Thyroid gland (tissue), 4 donors: ENCODE data around the gene EID1. TPM values are rescaled to one million over a fixed set of nuclear protein-coding genes. Genes with fewer than 3 reads are reported as not detected.

Experiments
- DNase-seq, 2 donors: peaks; one replicate each; pipeline ENCODE4 v3.0.0-alpha.2; 2019
- H3K27ac ChIP-seq, 3 donors: fragments of 200-600 bp; sonication (generic); 1 replicate in 2 of 3; 2 replicates in 1 of 3; pipeline ENCODE4 v1.5.1; 2016 to 2019; ENCODE audit warnings: mild to moderate bottlenecking in 1 of 3, moderate library complexity in 1 of 3
- H3K27me3 ChIP-seq: fragments of 200-600 bp; sonication (generic); one replicate; pipeline ENCODE4 v1.5.1; 2019
- H3K36me3 ChIP-seq, 2 donors: fragments of 200-600 bp; sonication (generic); one replicate each; pipeline ENCODE4 v1.5.1; 2016 to 2019
- H3K4me1 ChIP-seq, 2 donors: fragments of 200-600 bp; sonication (generic); one replicate each; pipeline ENCODE4 v1.5.1; 2017 to 2019
- H3K4me3 ChIP-seq, 3 donors: fragments of 200-600 bp; sonication (generic); replicated peaks in 1 of 3; 1 replicate in 2 of 3; 2 replicates in 1 of 3; pipeline ENCODE4 v1.5.1; 2016; ENCODE audit warnings: mild to moderate bottlenecking in 1 of 3
- H3K9me3 ChIP-seq: fragments of 200-600 bp; sonication (generic); one replicate; pipeline ENCODE4 v1.5.1; 2017
- POLR2A ChIP-seq, 2 donors: fragments of 450-650 bp; IDR thresholded peaks; one replicate each; pipeline ENCODE4 v1.6.1; 2017; ENCODE audit warnings: antibody characterized with exemption in 2 of 2, mild to moderate bottlenecking in 2 of 2, moderate library complexity in 1 of 2
- WGBS, 2 donors: methylation state at CpG; one replicate each; pipeline ENCODE4 v1.1.5; 2017; 5-methylcytosine and 5-hydroxymethylcytosine counted together
- intact Hi-C: fragments of 100-400 bp; cut with DNase I; formaldehyde crosslinking; loops from one replicate; pipeline ENCODE4 v1.15.1; 2023
- total RNA-seq, 4 donors: library from RNA; depleted of rRNA; stranded (reverse); fragments of >200 nt; gene quantifications; one replicate each; pipeline ENCODE4 v1.2.3, GENCODE V29; 2016
- TF ChIP-seq, protein P1 (sequence below), 6 experiments: fragments of 200-600 bp in 3 of 6; fragments of 450-650 bp in 3 of 6; sonication (generic) in 3 of 6; IDR thresholded peaks; one replicate each; pipeline ENCODE4 v1.5.1; 2016 to 2019; ENCODE audit warnings: antibody characterized with exemption in 6 of 6, mild to moderate bottlenecking in 2 of 6, inconsistent platforms in 1 of 6, moderate library complexity in 1 of 6

EID1 gene
- total RNA-seq, 4 donors from 2014 or later: 213 to 305 (median 273) TPM

DNA sequence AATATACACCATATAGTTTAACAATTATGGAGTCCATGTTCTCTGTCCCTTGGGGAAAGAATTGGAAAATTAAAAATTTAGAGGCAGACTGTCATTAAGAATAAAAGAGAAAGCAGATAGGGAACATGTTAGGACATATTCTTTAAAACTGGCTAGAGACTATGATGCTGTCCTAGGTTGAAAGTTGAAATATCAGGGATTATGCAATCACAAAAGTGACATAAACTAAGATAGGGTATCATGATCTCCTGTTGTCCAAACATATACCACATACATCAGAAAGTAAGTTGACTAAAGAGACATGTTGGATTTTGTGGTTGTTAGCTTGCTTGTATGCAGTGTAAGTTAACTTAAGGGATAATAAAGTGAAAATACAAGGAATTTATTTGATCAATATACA, 9.9 kb upstream of the EID1 start:
- H3K27ac ChIP-seq: no peak overlapping the region
- H3K27me3 ChIP-seq: no peaks in the 10 kb centered on the region
- intact Hi-C loops: loop anchor here (10.0 kb wide), 2 partner anchors 557 to 1277 kb away; partner anchors contain the start of gene FGF7
- no peaks in the 10 kb centered on the region for H3K4me1 ChIP-seq
- H3K4me3 ChIP-seq: no peak overlapping the region
- no peak for DNase-seq
- H3K9me3 ChIP-seq: no peaks in the 10 kb centered on the region
- H3K36me3 ChIP-seq: no peaks in the 10 kb centered on the region
- TF ChIP-seq, protein P1, sequence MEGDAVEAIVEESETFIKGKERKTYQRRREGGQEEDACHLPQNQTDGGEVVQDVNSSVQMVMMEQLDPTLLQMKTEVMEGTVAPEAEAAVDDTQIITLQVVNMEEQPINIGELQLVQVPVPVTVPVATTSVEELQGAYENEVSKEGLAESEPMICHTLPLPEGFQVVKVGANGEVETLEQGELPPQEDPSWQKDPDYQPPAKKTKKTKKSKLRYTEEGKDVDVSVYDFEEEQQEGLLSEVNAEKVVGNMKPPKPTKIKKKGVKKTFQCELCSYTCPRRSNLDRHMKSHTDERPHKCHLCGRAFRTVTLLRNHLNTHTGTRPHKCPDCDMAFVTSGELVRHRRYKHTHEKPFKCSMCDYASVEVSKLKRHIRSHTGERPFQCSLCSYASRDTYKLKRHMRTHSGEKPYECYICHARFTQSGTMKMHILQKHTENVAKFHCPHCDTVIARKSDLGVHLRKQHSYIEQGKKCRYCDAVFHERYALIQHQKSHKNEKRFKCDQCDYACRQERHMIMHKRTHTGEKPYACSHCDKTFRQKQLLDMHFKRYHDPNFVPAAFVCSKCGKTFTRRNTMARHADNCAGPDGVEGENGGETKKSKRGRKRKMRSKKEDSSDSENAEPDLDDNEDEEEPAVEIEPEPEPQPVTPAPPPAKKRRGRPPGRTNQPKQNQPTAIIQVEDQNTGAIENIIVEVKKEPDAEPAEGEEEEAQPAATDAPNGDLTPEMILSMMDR (IDR thresholded peaks at IDR 0.05): no peak
- TF ChIP-seq POLR2A (IDR thresholded peaks at IDR 0.05): no peak

DNA sequence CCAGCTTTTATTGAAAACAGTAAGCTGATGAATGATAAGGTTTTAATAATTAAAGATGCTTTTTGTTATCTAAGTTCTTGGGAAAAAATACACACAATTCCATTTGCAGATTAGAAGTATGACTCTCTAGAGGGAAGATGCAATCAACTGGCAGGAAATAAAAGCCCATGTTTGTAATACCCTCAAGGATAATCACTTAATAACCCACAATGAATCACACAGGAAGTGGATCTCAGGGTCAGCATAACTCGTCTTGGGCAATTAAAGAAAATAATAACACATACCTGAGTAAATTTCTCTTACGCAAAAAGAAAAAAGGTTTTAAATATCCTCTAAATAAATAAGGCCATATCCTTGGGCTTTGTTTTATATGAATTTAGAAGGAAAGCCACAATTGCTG, 9.4 kb upstream of the EID1 start:
- TF ChIP-seq POLR2A (IDR thresholded peaks at IDR 0.05): no peak
- TF ChIP-seq, protein P1 (IDR thresholded peaks at IDR 0.05): no peak
- Histone ChIP-seq H3K27me3 (no peaks in the 10 kb centered on the region), H3K4me3 (no peak overlapping the region), H3K9me3 (no peaks in the 10 kb centered on the region), H3K36me3 (no peaks in the 10 kb centered on the region), H3K4me1 (no peaks in the 10 kb centered on the region), H3K27ac (no peak overlapping the region)
- intact Hi-C loops: loop anchor here (10.0 kb wide), 2 partner anchors 556 to 1276 kb away; partner anchors contain the start of gene FGF7
- WGBS, 2 donors: 64 to 70% methylated on average over 2 of the region's 2 CpGs
- DNase-seq: no peak

DNA sequence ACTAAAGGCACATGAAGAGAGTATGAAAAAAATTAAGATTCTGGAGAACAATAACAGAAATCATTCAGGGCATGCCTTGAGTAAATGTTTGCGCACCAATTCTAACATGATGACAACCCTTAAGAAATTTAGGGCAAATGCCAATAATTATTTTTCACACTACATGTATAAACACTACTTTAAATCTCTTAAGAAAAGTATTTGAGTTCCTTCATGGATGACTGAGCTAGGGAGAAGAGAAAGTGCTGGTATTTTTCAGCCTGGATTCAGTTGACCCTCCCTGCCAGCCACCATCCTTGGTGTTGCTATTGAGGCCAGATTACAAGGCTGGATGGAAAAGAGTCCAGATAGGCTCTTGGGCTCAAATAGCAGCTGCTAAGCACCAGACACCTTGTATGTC, 8.0 kb upstream of the EID1 start:
- peak in 1 of 2 donors; percentile 4 for DNase-seq
- TF ChIP-seq, protein P1 (IDR thresholded peaks at IDR 0.05): no peak
- no peak for TF ChIP-seq POLR2A (IDR thresholded peaks at IDR 0.05)
- Histone ChIP-seq H3K9me3 (no peaks in the 10 kb centered on the region), H3K4me1 (no peaks in the 10 kb centered on the region), H3K4me3 (no peak overlapping the region), H3K36me3 (no peaks in the 10 kb centered on the region), H3K27ac (no peak overlapping the region), H3K27me3 (no peaks in the 10 kb centered on the region)
- 52 to 70% methylated on average over 1 of the region's 1 CpG for WGBS, 2 donors
- intact Hi-C loops: loop anchor here (10.0 kb wide), 2 partner anchors 555 to 1275 kb away; partner anchors contain the start of gene FGF7

DNA sequence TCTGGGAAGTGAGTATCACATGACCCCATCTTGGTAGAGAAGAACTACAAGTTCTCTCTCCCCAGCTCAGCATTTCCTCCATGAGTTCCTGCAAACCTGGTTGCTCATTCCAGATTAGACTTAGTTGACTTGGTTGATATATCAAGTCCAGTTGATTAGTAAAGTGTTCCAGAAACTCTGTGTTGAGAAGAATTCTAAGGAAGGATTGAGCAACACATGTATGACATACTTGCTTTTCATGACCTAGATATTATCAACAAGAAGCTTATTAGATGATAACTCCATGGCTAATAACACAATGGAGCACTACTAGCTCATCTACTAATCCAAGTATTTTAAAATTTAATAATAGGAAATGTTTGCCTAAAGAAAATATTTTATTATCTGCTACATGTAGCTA, 6.4 kb upstream of the EID1 start:
- intact Hi-C loops: no loop called here
- Histone ChIP-seq H3K27ac (no peak overlapping the region), H3K36me3 (no peaks in the 10 kb centered on the region), H3K9me3 (no peaks in the 10 kb centered on the region), H3K27me3 (no peaks in the 10 kb centered on the region), H3K4me1 (no peaks in the 10 kb centered on the region), H3K4me3 (no peak overlapping the region)
- TF ChIP-seq, protein P1 (IDR thresholded peaks at IDR 0.05): no peak
- no peak for TF ChIP-seq POLR2A (IDR thresholded peaks at IDR 0.05)
- DNase-seq: no peak

DNA sequence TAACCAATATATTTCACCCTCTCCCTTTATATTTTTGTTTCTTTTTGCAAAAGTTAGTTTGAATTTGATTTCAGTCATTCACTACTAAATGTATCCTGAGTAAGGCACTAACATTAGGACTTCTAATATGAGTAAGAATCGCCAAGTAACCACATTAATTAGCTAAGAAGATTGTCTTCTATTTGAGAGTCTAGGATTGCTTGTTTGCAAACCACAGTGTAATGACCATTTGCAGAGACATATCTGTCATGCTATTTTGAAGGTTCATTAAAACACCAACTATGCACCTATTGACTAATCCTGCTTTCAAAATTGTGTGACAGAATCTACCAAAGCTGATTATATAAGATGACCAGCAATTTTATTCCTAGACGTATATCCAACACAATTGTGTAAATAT, 5.3 kb upstream of the EID1 start:
- Histone ChIP-seq H3K4me1 (no peaks in the 10 kb centered on the region), H3K36me3 (no peaks in the 10 kb centered on the region), H3K9me3 (no peaks in the 10 kb centered on the region), H3K27ac (no peak overlapping the region), H3K27me3 (no peaks in the 10 kb centered on the region), H3K4me3 (no peak overlapping the region)
- TF ChIP-seq, protein P1 (IDR thresholded peaks at IDR 0.05): no peak
- TF ChIP-seq POLR2A (IDR thresholded peaks at IDR 0.05): no peak
- 93 to 94% methylated on average over 2 of the region's 2 CpGs for WGBS, 2 donors
- no peak for DNase-seq
- intact Hi-C loops: no loop called here
